Measurements from ENCODE around the gene STARD7.

The STARD7 gene, protein sequence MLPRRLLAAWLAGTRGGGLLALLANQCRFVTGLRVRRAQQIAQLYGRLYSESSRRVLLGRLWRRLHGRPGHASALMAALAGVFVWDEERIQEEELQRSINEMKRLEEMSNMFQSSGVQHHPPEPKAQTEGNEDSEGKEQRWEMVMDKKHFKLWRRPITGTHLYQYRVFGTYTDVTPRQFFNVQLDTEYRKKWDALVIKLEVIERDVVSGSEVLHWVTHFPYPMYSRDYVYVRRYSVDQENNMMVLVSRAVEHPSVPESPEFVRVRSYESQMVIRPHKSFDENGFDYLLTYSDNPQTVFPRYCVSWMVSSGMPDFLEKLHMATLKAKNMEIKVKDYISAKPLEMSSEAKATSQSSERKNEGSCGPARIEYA
- total RNA-seq: 65.3 to 444 (median 280) reads per million in 18 experiments

DNA sequence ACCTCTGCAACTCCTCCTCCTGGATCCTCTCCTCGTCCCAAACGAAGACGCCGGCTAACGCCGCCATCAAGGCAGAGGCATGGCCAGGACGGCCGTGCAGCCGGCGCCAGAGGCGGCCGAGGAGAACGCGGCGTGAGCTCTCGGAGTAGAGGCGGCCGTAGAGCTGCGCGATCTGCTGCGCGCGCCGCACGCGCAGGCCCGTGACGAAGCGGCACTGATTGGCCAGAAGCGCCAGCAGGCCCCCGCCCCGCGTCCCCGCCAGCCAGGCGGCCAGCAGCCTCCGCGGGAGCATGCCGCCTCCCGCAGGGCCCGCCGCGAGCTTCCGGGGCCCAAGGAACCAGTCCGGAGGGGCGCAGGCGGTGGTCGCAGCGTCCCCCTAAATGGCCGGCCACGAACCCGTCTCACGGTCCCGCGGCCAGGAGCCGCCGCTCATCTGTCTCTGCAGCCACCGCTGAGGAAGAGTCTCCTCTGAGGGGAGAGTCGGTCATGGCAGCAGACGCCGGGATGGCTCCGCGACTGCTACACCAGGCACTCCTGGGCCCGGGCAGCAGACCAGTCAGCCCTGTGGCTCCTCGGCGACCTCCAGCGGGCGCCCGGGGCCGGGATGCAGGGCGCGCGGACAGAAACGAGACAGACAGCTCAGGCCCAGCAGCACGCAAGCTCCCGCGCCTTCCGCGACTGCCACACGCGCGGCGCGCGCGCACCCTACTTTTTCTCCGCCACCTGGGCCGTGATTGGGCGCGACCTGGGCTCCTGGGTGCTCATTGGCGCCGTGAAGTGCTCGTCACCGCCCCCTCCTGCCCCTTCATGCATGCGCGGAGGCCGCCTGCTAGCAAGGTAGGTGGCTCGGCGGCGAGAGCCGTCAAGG, at the start of gene STARD7:
STARD7 (minus strand) TSS at position 685 of the 868 bp plus-strand sequence; CDS start at position 292, 393 bp downstream.
- DNase-seq: peak; percentile 98

DNA sequence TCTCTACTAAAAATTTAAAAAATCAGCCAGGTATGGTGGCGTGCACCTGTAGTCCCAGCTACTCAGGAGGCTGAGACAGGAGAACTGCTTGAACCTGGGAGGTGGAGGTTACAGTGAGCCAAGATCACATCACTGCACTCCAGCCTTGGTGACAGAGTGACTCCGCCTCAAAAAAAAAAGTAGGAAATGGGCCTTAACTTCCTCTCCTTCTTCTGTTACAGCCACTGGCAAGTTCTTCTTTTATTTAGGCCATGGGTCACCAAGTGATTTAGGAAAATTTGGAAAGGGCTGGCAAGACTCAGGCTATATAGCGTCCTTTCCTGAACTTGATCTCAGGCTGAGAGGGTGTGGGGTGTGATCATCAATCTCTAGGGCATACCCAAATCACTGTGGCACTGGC, 49.1 kb upstream of the STARD7 start:
- DNase-seq: peak; percentile 85 to 87

DNA sequence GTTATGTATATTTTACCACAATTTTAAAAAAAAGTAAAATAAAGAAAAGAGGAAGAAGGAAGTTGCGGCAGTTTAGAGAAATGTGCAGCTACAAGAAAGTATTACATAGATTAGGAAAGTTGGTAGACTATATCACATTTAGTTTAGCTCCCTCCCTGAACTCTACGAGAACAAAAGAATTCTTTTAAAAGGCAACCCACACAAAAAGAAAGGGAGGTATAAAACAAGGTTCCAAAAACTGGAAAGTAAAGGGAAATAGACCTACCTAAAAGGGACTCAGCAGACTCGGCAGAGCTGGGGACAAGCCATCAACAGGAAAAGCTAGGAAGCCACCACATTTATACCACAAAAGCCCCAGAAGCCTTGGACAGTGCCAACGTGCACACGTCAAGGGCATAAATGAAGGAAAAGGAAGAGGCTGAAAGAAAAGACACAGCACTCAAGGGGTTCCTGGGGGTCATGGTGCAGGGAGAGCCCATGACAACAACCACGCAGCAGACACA, 48.0 kb upstream of the STARD7 start:
- DNase-seq: peak in 1 of 2 donors; percentile 66

DNA sequence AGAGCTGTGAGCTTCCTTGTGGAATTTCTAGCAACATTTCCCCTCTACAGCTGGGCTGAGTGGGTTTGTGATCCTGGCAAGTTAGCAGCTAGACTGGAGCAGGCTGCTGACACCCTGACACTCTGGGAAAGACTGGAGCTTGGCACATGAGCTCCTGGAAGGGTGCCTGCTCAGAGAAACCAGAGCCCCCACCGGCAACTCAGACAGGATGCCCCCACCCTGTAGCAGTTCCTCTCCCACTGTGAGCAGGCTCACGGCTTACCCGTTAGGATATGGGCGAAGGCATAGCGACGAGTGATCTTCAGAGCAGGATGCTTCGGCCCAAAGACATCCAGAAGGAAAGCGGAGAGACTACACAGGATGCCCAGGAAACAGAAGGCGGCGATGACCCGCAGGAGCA, 45.9 kb upstream of the STARD7 start:
- DNase-seq: no peak

DNA sequence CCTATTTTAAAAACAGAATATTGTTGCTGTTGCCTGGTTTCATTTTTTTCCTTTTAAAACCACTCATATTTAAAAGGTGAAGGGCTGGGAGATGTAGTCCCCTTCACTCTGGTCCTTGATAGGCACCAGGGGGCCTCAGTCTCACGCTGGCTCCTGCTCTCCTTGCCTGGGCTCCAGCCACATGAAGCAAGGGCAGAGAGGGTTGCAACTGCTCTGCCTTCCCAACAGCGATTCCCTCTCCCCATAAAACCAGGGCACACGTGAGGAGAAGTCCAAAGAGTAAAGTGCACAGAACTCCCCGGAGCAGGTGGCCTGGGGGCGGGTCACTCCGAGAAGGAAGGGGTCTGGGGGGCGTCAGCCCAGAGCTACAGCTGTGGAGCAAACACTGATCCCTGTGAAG, 44.4 kb upstream of the STARD7 start:
- DNase-seq: no peak

DNA sequence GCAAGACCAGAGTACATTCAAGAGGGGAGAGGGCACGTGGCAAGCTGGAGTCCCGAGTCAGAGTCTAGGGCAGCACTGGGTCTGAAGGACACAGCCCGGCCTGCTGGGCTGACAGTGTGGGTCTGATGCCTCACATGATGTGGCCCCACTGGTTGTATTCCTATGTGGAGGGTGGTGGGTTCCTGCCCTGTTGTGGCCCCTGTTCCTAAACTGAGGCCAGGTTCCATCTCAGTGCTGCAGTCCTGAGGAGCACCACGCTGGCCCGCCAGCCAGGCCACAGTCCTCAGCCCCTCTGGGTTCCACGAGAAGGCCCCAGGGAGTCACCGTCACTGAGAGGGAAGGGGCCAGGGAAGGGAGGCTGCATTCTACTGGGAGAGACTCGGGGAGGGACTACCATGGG, 43.9 kb upstream of the STARD7 start:
- no peak for DNase-seq

DNA sequence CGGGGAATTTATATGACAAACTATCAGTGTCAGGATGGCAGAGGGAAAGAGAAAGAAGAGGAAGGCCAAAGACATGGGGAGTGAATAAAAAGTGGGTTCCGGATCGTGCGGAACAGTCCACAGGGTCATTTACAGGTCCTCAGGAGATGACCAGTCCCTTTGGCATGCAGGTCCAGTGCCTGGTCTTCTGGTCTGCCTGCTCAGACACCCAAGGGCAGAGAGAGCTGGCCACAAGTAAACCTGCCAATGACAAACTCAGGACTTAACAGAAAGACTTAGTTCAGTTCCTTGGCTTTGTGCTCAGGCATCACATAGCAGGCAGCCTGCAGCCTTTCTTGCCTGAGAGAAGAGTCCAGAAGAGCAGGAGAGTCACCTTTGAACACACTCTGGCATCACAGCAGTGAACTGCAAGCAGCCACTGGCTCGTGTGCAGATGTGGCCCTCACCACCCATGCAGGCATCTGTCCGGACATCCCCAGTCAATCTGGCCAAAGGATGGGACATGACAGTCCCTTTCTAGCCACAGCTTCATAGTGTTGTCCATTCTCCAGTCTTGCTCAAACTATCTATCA, 43.2 kb upstream of the STARD7 start:
- no peak for DNase-seq

DNA sequence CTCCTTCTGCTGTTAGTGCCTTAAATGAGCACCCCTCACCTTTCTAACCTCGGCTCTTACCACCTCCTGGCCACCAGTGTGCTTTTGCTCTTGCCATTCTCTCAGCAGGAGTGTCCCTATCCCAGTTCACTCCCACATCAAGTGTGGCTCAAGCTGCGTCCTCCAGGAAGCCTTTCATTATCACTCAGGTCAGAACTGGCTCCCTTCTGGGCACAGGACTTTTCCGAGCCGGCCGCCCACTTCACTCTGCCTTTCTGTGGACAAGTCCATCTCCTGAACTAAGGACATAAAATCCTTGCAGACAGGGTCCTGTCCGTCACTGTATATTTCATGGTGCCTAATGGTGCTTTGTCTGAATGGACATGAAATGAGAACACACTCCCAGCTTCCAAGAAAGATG, 41.6 kb upstream of the STARD7 start:
- no peak for DNase-seq

DNA sequence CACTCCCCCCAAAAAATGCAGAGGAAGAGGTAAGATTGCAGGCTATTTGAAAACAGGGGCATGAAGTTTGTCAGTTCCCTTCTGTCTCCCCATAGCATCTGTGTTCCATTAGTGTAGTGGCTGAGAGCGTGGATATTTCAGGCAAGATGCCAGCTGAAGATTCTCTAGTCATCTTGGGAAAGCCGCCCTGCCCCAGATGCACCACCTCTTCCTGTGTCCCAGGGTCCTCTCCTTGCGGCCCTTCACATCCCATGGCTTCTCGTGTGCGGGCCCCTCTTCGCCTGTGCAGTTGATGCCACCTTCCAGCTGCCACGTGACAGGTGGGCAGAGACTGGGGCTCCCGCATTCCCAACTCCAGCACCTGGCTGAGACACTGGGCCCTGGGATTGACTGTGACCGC, 41.0 kb upstream of the STARD7 start:
- DNase-seq: no peak

DNA sequence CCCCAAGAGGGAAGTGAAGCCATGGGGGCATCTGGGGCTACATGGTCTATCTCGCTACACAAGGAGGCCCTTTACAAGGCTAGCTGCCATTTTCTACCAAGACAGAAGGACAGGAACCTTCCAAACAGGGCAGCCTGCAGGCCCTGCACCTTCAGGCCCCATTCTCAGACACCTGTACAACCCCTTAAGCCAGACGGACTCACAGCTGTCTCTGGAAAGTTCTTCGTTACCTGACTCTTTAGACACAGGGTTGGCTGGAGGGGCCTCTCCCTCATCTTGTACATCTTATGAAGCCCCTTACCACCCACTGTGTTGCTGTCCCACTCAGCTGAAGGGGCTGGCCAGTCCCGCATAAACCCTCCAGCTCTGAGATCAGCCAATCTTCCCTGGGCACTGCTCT, 40.0 kb upstream of the STARD7 start:
- DNase-seq: no peak

DNA sequence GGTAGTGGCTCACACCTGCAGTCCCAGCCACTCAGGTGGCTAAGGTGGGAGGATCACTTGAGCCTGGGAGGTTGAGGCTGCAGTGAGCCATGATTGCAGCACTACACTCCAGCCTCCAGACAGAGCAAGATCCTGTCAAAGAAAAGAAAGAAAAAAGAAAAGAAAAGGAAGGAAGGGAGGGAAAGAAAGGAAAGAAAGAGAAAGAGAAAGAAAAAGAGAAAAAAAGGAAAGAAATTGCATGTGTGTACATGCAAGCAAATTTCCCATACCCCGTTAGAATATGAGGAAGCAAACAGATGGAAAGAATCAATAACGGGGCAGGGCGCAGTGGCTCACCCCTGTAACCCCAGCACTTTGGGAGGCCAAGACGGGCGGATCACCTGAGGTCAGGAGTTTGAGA, 39.3 kb upstream of the STARD7 start:
- no peak for DNase-seq

DNA sequence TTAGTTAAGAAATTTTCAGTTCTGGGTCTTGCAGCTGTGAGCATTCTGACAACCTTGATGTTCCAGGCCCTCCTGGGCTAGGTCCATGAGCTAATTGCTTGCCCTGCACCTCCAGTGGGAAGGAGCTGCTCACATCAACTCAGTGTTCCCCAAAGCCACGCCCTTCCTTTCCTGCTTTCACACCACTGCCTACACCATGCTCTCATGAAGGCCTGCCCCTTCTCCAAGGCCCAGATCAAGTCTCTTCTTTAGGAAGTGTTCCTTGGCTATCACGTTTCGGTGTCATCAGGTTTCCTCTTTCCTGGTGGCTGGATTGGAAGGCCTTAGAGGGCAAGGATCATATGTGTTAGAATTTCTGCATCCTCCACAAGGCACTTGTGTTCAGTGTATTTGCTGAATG, 38.4 kb upstream of the STARD7 start:
- DNase-seq: peak; percentile 81 to 91

DNA sequence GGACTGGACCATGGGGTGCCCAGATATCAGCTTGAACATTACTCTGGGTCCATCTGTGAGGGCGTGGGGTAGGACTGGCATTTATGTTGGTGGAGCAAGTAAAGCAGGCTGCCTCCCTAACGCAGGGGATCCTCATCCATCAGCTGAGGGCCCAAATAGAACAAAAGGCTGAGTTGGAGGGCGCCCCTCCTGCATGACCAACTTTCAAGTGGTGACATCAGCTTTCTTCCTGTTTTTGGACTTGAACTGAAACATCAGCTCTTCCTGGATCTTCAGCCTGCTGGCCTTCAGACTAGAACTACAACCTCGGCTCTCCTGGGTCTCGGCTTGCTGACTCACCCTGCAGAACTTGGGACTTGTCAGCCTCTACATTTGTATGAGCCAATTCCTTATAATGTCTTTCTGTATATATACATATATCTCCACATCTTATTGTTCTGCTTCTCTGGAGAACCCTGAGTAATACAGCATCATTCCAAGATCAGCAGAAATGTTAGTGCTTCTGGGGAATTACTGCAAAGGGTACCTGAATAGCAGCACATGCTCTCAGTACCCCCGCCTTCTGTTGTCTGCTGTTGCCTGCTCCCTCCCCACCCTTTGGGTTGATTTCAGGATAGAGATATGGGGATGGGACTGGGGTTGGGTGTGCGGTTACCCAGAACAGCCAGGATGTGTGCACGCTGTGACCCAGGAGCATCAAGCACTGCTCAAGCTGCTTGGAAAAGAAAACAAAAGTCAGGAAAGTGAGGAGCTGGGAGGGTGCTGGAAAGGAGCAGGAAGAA, 37.2 kb upstream of the STARD7 start:
- peak; percentile 93 to 95 for DNase-seq

DNA sequence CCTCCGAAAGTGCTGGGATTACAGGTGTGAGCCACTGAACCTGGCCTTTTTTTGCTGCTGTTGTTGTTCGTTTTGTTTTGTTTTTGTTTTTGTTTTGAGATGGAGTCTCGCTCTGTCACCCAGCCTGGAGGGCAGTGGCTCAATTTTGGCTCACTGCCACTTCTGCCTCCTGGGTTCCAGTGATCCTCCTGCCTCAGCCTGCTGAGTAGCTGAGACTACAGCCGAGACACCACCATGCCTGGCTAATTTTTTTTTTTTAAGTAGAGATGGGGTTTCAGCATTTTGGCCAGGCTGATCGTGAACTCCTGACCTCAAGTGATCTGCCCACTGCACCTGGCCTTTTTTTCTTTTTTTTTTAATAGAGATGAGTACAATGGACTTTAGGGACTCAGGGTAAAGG, 35.2 kb upstream of the STARD7 start:
- DNase-seq: no peak

DNA sequence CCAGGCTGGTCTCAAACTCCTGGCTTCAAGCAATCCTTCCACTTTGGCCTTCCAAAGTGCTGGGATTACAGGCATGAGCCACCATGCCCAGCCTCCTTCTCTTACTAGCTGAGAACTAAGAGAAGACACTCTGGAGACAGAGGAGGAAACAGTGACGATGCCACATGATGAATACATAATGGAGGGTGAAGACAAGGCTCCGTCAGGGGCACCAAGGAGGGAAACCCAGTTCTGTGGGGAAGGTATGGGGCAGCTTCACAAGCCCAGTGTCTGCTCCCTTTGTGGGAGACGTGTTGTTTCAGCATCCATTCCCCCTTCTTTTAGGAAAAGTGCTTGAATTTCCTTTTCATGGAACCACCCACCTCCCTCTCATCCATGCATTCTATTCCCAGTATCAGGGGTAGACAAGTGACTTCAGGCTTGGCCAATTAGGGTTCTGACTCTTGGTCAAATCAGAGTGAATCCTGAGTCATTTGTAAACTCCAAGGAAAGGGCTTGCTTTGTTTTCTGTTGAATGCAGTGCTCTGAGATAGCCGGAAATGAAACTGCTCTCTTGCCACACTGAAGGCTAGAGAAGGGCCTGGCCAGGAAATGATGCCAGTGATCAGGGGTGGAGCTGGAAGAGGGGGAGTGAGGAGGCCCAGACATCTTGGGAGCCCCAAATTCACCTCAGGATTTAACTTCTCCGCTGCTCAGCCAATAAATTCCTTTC, 33.4 kb upstream of the STARD7 start:
- DNase-seq: peak; percentile 90 to 93

DNA sequence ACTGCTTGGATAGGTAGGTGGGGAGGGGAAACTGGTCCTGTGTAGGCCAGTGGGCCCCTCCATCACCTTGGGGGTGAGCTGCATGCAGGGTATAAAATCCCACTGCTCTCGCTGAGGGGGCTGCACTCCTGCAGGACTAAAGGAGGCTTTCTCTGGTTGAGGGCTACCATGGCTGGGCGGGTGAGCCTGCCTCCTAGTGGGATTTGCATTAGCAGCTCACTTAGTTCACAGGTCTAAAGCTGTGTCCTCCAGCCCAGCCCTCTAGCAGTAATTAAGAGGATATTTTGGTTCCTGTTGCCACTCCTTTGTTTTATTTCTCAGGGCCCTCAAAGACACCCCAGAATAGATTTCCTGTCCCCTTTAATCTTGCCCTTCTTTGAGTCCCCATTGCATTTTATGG, 32.6 kb upstream of the STARD7 start:
- no peak for DNase-seq

DNA sequence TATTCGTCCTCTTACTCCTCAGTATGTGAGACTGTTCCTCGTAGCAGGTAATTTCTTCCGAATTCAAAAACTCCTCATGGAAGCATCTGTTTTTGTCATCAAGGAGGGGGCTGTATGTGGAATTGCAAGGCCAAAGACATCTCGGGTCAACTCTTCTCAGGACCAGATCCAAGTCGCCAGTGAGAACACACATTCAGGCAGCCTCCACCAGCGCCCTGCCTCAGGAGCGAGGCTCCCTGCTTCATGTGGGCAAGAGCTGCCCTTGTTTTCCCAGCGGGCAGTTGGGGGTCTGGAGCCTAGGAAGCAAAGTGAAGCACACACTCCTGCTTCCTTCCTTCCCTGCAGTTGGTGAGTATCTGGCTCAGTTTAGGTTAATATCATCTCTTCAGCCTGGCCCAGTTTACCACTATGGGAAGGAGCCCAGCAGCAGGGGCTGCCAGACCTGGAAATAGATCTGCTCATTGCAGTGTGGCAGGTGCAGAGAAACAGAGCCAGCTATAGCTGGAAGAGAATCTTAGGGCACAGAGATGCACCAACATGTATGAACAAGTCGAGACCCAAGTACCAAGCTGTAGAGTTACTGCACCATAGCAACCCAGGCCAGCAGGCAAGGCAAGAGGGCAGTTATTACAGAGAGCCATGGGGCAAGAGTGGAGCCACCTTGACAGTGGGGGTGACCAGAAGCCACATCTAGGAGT, 31.9 kb upstream of the STARD7 start:
- DNase-seq: no peak

DNA sequence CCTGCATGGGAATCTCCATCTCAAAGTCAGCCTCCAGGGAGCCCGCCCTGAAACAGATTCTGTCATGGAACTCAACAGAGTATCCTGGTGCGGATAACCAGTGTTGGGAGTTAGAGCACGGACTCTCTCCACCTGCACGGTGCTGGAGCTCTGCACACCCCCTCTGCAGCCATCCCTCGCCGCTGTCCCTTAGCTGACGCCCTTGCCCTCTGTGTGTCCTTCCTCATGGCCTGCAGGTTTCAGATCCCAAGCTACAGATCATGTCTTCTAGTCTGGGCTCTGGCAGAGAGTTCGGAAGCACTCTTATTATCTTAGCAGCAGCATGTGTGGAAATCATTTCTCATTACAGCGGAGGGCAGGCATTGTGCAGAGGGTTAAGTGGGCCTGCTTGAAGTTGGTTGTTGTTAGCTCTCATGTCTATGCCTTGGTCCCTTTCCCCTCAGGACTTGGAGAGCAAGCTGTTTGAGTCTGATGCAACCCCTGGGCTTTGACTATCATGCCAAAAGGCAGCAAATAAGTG, 31.2 kb upstream of the STARD7 start:
- DNase-seq: no peak

DNA sequence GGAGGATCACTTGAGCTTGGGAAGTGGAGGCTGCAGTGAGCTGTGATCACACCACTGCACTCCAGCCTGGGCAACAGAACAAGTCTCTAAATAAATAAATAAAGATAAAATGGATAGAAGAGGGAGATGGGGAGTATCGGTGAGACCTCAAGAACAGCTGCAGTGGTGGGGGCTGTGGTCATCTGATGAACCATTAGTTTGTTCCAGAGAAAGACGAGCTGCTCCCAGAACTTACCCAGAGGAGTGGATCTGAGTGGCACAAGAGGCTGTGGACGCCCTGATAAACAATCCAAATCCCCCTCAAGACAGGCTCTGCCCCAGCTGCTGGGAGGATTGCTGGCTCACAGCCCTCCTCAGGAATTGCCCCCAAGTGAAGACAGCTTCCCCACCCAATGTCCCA, 30.5 kb upstream of the STARD7 start:
- no peak for DNase-seq

DNA sequence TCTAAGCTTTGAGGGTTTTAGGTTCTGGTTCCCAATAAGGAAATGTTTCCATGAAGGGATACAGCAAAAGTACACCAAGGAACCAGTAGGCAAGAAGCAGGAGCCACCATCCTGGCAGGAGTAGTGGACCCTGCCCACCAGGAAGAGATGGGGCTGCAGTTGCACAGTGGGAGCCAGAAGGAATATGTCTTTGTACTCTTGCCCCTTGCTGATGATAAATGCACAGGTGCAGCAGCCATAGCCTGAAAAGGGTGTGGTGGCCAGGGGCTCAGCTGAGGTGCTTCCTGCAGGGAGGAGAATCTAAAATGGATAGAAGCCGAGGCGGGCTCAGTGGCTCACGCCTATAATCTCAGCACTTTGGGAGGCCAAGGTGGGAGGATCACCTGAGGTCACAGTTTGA, 29.6 kb upstream of the STARD7 start:
- DNase-seq: no peak

DNA sequence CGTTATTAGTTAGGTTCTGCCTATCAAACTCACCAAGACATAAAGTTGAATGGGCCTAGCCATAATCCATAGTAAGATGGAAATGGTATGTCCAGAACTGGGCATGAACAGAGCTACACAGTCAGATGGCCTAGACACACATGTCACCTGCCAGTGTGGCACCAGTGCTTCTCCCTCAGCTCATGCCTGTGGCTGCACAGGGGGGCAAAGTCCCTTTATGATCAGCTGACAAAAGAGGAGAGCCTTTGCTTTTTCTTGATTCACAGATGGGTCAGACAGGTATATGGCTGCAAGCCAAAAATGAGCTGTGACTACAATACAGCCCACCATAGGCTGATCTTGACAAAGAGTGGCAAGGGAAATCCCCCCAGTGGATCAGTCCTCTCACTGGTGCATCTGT, 28.3 kb upstream of the STARD7 start:
- DNase-seq: no peak

Measured in inflammatory macrophage (primary cell).